Effector memory CD8-positive, alpha-beta T cell (primary cell): Measurements from ENCODE around the gene RTN4R.

ENCODE experiments used
- ATAC-seq: fragments of 150-1000 bp; cut with Tn5 transposase; replicated peaks from 2 replicates; pipeline ENCODE4 v1.10.0; 2021; ENCODE audit warnings: mild to moderate bottlenecking, moderate library complexity
- DNase-seq, 3 experiments: peaks; one replicate each; pipeline ENCODE4 v3.0.0; 2021
- H3K27ac Mint-ChIP-seq, 2 donors: one replicate each; pipeline ENCODE4 v1.8.0; 2022; ENCODE audit warnings: mild to moderate bottlenecking in 2 of 2, mixed read lengths in 2 of 2, moderate library complexity in 2 of 2
- H3K27me3 Mint-ChIP-seq, 2 donors: one replicate each; pipeline ENCODE4 v1.8.0; 2022; ENCODE audit warnings: mixed read lengths in 2 of 2
- H3K36me3 Mint-ChIP-seq: one replicate; pipeline ENCODE4 v1.8.0; 2022; ENCODE audit warnings: mild to moderate bottlenecking, moderate library complexity, mixed read lengths; ENCODE audit not compliant: insufficient read depth
- H3K4me1 Mint-ChIP-seq, 2 donors: one replicate each; pipeline ENCODE4 v1.8.0; 2022; ENCODE audit warnings: low read depth in 2 of 2, mixed read lengths in 2 of 2
- H3K4me3 Mint-ChIP-seq, 2 donors: one replicate each; pipeline ENCODE4 v1.8.0; 2022; ENCODE audit warnings: mild to moderate bottlenecking in 2 of 2, mixed read lengths in 2 of 2, moderate library complexity in 2 of 2
- H3K9me3 Mint-ChIP-seq, 2 donors: one replicate each; pipeline ENCODE4 v1.8.0; 2022; ENCODE audit warnings: mixed read lengths in 2 of 2

RTN4R gene

GRCh38 chr22:20238536-20238900 is 29.6 kb downstream of the RTN4R start:
- DNase-seq (peak; percentile 40 to 47 (median 45)), ATAC-seq (peak; percentile 58)
- H3K9me3 Mint-ChIP-seq = no peaks in the 10 kb centered on the region
- H3K4me1 Mint-ChIP-seq = peaks cover 8 to 25% of the 10 kb centered on the region in 2 donors
- H3K27me3 Mint-ChIP-seq = no peaks in the 10 kb centered on the region
- peak overlapping the region in 1 of 2 donors; percentile 76 for H3K27ac Mint-ChIP-seq
- H3K36me3 Mint-ChIP-seq = peaks cover 13% of the 10 kb centered on the region
- H3K4me3 Mint-ChIP-seq = peak overlapping the region; percentile 65 to 74

- Mint-ChIP-seq H3K27ac (peak overlapping the region in 1 of 2 donors; percentile 94), H3K27me3 (no peaks in the 10 kb centered on the region), H3K36me3 (peaks cover 9% of the 10 kb centered on the region), H3K4me3 (peak overlapping the region; percentile 65 to 74), H3K4me1 (peaks cover 7 to 22% of the 10 kb centered on the region in 2 donors), H3K9me3 (no peaks in the 10 kb centered on the region)
- ATAC-seq (peak; percentile 80), DNase-seq (peak; percentile 51 to 61 (median 58))
Measured at GRCh38 chr22:20237480-20238440, 30.4 kb downstream of the RTN4R start.

- DNase-seq (no peak), ATAC-seq (no peak)
- Mint-ChIP-seq H3K27me3 (no peaks in the 10 kb centered on the region), H3K4me3 (peak overlapping the region in 1 of 2 donors; percentile 54), H3K27ac (peak overlapping the region; percentile 31 to 94), H3K9me3 (no peaks in the 10 kb centered on the region), H3K36me3 (peaks cover 7% of the 10 kb centered on the region), H3K4me1 (peaks cover 7 to 13% of the 10 kb centered on the region in 2 donors)
Measured at GRCh38 chr22:20236052-20236717, 31.9 kb downstream of the RTN4R start.

- Mint-ChIP-seq H3K27me3 (no peaks in the 10 kb centered on the region), H3K27ac (peak overlapping the region in 1 of 2 donors; percentile 44)
- ATAC-seq = no peak
Measured at GRCh38 chr22:20235389-20235991, 32.6 kb downstream of the RTN4R start.

GRCh38 chr22:20234760-20235388 is 33.2 kb downstream of the RTN4R start:
- H3K36me3 Mint-ChIP-seq = peaks cover 3% of the 10 kb centered on the region

More at GRCh38 chr22:20235389-20235991, 32.6 kb downstream of the RTN4R start:
- H3K9me3 Mint-ChIP-seq = no peaks in the 10 kb centered on the region
- H3K4me3 Mint-ChIP-seq = no peak overlapping the region
- no peak for DNase-seq
- peaks cover 7 to 8% of the 10 kb centered on the region in 2 donors for H3K4me1 Mint-ChIP-seq
- peaks cover 3% of the 10 kb centered on the region for H3K36me3 Mint-ChIP-seq

GRCh38 chr22:20234314-20234682 is 33.8 kb downstream of the RTN4R start:
- ATAC-seq (no peak), DNase-seq (no peak)
- Mint-ChIP-seq H3K27ac (no peak overlapping the region), H3K9me3 (no peaks in the 10 kb centered on the region), H3K4me3 (no peak overlapping the region), H3K27me3 (no peaks in the 10 kb centered on the region), H3K36me3 (peaks cover 3% of the 10 kb centered on the region), H3K4me1 (peaks cover 4 to 7% of the 10 kb centered on the region in 2 donors)

More at GRCh38 chr22:20234760-20235388, 33.2 kb downstream of the RTN4R start:
- DNase-seq = no peak
- peak overlapping the region in 1 of 2 donors; percentile 44 for H3K27ac Mint-ChIP-seq
- H3K27me3 Mint-ChIP-seq = no peaks in the 10 kb centered on the region
- no peak for ATAC-seq
- peaks cover 7 to 8% of the 10 kb centered on the region in 2 donors for H3K4me1 Mint-ChIP-seq
- no peaks in the 10 kb centered on the region for H3K9me3 Mint-ChIP-seq
- H3K4me3 Mint-ChIP-seq = no peak overlapping the region

- Mint-ChIP-seq H3K36me3 (peaks cover 3% of the 10 kb centered on the region), H3K4me1 (peaks cover 3 to 7% of the 10 kb centered on the region in 2 donors), H3K4me3 (no peak overlapping the region), H3K27me3 (no peaks in the 10 kb centered on the region), H3K9me3 (no peaks in the 10 kb centered on the region), H3K27ac (no peak overlapping the region)
- DNase-seq (no peak), ATAC-seq (no peak)
Measured at GRCh38 chr22:20233351-20234313, 34.5 kb downstream of the RTN4R start.

- no peak overlapping the region for H3K4me3 Mint-ChIP-seq
- H3K4me1 Mint-ChIP-seq = peaks cover 3 to 7% of the 10 kb centered on the region in 2 donors
- H3K9me3 Mint-ChIP-seq = no peaks in the 10 kb centered on the region
- H3K36me3 Mint-ChIP-seq = no peaks in the 10 kb centered on the region
- DNase-seq (no peak), ATAC-seq (no peak)
- no peak overlapping the region for H3K27ac Mint-ChIP-seq
- H3K27me3 Mint-ChIP-seq = no peaks in the 10 kb centered on the region
Measured at GRCh38 chr22:20232781-20233180, 35.3 kb downstream of the RTN4R start.

- Mint-ChIP-seq H3K4me3 (no peak overlapping the region), H3K27ac (no peak overlapping the region), H3K27me3 (no peaks in the 10 kb centered on the region), H3K36me3 (no peaks in the 10 kb centered on the region), H3K9me3 (no peaks in the 10 kb centered on the region), H3K4me1 (peaks cover 3 to 7% of the 10 kb centered on the region in 2 donors)
- no peak for ATAC-seq
- no peak for DNase-seq
Measured at GRCh38 chr22:20232237-20232598, 35.9 kb downstream of the RTN4R start.

- no peaks in the 10 kb centered on the region for H3K36me3 Mint-ChIP-seq
- no peak overlapping the region for H3K27ac Mint-ChIP-seq
- H3K27me3 Mint-ChIP-seq = no peaks in the 10 kb centered on the region
- no peak overlapping the region for H3K4me3 Mint-ChIP-seq
- DNase-seq (no peak), ATAC-seq (no peak)
- H3K4me1 Mint-ChIP-seq = peaks cover under 1 to 2% of the 10 kb centered on the region in 2 donors
- no peaks in the 10 kb centered on the region for H3K9me3 Mint-ChIP-seq
Measured at GRCh38 chr22:20231514-20232236, 36.4 kb downstream of the RTN4R start.

GRCh38 chr22:20230777-20231420 is 37.2 kb downstream of the RTN4R start:
- Mint-ChIP-seq H3K4me3 (no peak overlapping the region), H3K9me3 (no peaks in the 10 kb centered on the region), H3K27me3 (no peaks in the 10 kb centered on the region), H3K27ac (no peak overlapping the region), H3K4me1 (no peaks in the 10 kb centered on the region), H3K36me3 (no peaks in the 10 kb centered on the region)
- no peak for ATAC-seq
- DNase-seq = no peak
